Natural killer cell (primary cell): ENCODE measurements around the gene NPHP4. TPM values are rescaled to one million over a fixed set of nuclear protein-coding genes. Genes with fewer than 3 reads are reported as not detected.

Experiments used
- ATAC-seq, 3 donors: fragments of 150-1000 bp in 2 of 3; fragments of 200-7000 bp in 1 of 3; cut with Tn5 transposase; 1 replicate in 1 of 3; 2 replicates in 2 of 3; pipeline ENCODE4 v1.10.0; 2021; ENCODE audit warnings: mild to moderate bottlenecking in 2 of 3, moderate library complexity in 2 of 3
- DNase-seq, 2 donors: peaks; one replicate each; pipeline versions ENCODE4 v3.0.0 to v3.0.0-alpha.2; 2013 to 2021; ENCODE audit warnings: mixed read lengths in 1 of 2
- H3K27ac ChIP-seq: one replicate; pipeline ENCODE4 v1.5.1; 2013; ENCODE audit warnings: mild to moderate bottlenecking, low read length
- H3K27me3 ChIP-seq: one replicate; pipeline ENCODE4 v1.6.1; 2013; ENCODE audit warnings: low read length; ENCODE audit not compliant: control insufficient read depth, insufficient read depth
- H3K36me3 ChIP-seq: one replicate; pipeline ENCODE4 v1.6.1; 2013; ENCODE audit warnings: low read length; ENCODE audit not compliant: control insufficient read depth, insufficient read depth
- H3K4me1 ChIP-seq: one replicate; pipeline ENCODE4 v1.6.1; 2013; ENCODE audit warnings: low read length; ENCODE audit not compliant: control insufficient read depth, insufficient read depth
- H3K4me3 ChIP-seq: one replicate; pipeline ENCODE4 v1.5.1; 2013; ENCODE audit warnings: low read length
- H3K9me3 ChIP-seq: one replicate; pipeline ENCODE4 v1.6.1; 2013; ENCODE audit warnings: low read length; ENCODE audit not compliant: control insufficient read depth, insufficient read depth
- H3K27ac Mint-ChIP-seq, 2 donors: one replicate each; pipeline ENCODE4 v1.8.0; 2022; ENCODE audit warnings: mild to moderate bottlenecking in 2 of 2, mixed read lengths in 2 of 2, moderate library complexity in 1 of 2
- H3K27me3 Mint-ChIP-seq, 2 donors: one replicate each; pipeline ENCODE4 v1.8.0; 2022; ENCODE audit warnings: low read depth in 2 of 2, mixed read lengths in 2 of 2
- H3K36me3 Mint-ChIP-seq: one replicate; pipeline ENCODE4 v1.8.0; 2022; ENCODE audit warnings: mixed read lengths
- H3K4me1 Mint-ChIP-seq, 2 donors: one replicate each; pipeline ENCODE4 v1.8.0; 2022; ENCODE audit warnings: mixed read lengths in 2 of 2
- H3K4me3 Mint-ChIP-seq: one replicate; pipeline ENCODE4 v1.8.0; 2022; ENCODE audit warnings: mild to moderate bottlenecking, moderate library complexity, mixed read lengths
- H3K9me3 Mint-ChIP-seq, 2 donors: one replicate each; pipeline ENCODE4 v1.8.0; 2022; ENCODE audit warnings: mixed read lengths in 2 of 2
- WGBS: methylation state at CpG from one replicate; pipeline ENCODE4 v1.1.7; 2013; ENCODE audit warnings: missing lambda C conversion rate; ENCODE audit not compliant: insufficient coverage; 5-methylcytosine and 5-hydroxymethylcytosine counted together
- intact Hi-C: fragments of 100-400 bp; cut with micrococcal nuclease; formaldehyde crosslinking; loops from one replicate; pipeline ENCODE4 v1.14.2; 2022
- total RNA-seq, 4 donors: library from RNA; stranded (reverse); fragments of 120-200 nt in 1 of 4; gene quantifications; one replicate each; pipeline versions ENCODE4 v1.2.3 to v1.2.4, GENCODE V29; 2013 to 2022
- TF ChIP-seq, protein P1 (sequence below): fragments of 200-600 bp; IDR thresholded peaks from one replicate; pipeline ENCODE4 v1.8.0; 2022; ENCODE audit warnings: antibody characterized with exemption

Gene NPHP4
- total RNA-seq, 3 donors from 2014 or later (not counting 1 experiment from before 2014, with no cell fraction given): 6.3 to 14.7 (median 10.1) TPM

DNA sequence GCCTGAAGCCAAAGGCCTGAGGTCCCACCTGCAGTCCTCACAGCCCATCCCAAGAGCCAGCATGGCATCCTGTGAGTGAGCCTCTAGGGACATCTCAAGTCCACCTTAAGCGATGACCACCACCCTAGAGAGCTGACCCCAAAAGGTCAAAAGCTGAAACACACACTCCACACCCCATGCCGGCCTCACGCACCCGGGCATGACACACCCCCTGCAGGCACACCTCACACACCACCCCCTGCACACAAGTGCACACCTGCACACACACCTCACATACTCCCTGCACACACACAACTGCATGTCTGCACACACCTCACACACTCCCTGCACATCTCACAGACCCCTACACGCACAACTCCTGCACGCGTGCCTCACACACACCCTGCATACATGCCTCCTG, 118.7 kb downstream of the NPHP4 start:
- H3K36me3 Mint-ChIP-seq: no peaks in the 10 kb centered on the region
- DNase-seq (no peak), ATAC-seq (no peak)
- intact Hi-C loops: no loop called here
- 97% methylated on average over 7 of the region's 7 CpGs for WGBS
- Histone ChIP-seq H3K4me3 (no peak overlapping the region), H3K36me3 (peaks cover 8% of the 10 kb centered on the region), H3K27me3 (no peaks in the 10 kb centered on the region), H3K9me3 (no peaks in the 10 kb centered on the region), H3K27ac (no peak overlapping the region), H3K4me1 (no peaks in the 10 kb centered on the region)
- H3K4me3 Mint-ChIP-seq: no peak overlapping the region
- TF ChIP-seq, protein P1, sequence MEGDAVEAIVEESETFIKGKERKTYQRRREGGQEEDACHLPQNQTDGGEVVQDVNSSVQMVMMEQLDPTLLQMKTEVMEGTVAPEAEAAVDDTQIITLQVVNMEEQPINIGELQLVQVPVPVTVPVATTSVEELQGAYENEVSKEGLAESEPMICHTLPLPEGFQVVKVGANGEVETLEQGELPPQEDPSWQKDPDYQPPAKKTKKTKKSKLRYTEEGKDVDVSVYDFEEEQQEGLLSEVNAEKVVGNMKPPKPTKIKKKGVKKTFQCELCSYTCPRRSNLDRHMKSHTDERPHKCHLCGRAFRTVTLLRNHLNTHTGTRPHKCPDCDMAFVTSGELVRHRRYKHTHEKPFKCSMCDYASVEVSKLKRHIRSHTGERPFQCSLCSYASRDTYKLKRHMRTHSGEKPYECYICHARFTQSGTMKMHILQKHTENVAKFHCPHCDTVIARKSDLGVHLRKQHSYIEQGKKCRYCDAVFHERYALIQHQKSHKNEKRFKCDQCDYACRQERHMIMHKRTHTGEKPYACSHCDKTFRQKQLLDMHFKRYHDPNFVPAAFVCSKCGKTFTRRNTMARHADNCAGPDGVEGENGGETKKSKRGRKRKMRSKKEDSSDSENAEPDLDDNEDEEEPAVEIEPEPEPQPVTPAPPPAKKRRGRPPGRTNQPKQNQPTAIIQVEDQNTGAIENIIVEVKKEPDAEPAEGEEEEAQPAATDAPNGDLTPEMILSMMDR: no peak
- H3K27me3 Mint-ChIP-seq: no peaks in the 10 kb centered on the region
- H3K27ac Mint-ChIP-seq: no peak overlapping the region
- H3K9me3 Mint-ChIP-seq: no peaks in the 10 kb centered on the region
- H3K4me1 Mint-ChIP-seq: peaks cover 0 to 5% of the 10 kb centered on the region in 2 donors

DNA sequence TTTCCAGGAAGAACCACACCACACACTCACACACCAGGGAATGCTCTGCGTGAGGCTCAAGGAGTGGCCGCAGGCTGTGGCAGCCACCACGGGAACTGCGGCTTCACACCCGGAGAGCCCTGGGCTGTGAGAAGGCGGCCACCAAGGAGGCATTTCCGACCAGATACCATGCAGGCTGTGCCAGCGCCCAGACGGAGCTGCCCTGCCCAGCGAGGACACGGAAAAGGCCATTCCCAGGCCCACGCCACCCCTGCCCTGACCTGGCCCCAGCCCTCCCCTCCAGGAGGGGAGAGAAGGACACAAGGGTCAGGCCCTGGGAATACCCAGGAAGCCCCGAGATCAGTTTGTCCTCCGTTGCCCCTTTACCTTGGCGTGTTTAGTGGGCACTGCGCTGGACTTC, 119.3 kb downstream of the NPHP4 start:
- H3K27me3 Mint-ChIP-seq: no peaks in the 10 kb centered on the region
- H3K27me3 ChIP-seq: no peaks in the 10 kb centered on the region
- TF ChIP-seq, protein P1: no peak
- no peak overlapping the region for H3K27ac Mint-ChIP-seq
- peaks cover 0 to 5% of the 10 kb centered on the region in 2 donors for H3K4me1 Mint-ChIP-seq
- WGBS: 97% methylated on average over 16 of the region's 16 CpGs
- H3K36me3 Mint-ChIP-seq: no peaks in the 10 kb centered on the region
- no peak overlapping the region for H3K4me3 ChIP-seq
- no peaks in the 10 kb centered on the region for H3K9me3 Mint-ChIP-seq
- ATAC-seq (no peak), DNase-seq (no peak)
- peaks cover 8% of the 10 kb centered on the region for H3K36me3 ChIP-seq
- H3K27ac ChIP-seq: no peak overlapping the region
- no peaks in the 10 kb centered on the region for H3K9me3 ChIP-seq
- H3K4me3 Mint-ChIP-seq: no peak overlapping the region
- no peaks in the 10 kb centered on the region for H3K4me1 ChIP-seq
- intact Hi-C loops: no loop called here

DNA sequence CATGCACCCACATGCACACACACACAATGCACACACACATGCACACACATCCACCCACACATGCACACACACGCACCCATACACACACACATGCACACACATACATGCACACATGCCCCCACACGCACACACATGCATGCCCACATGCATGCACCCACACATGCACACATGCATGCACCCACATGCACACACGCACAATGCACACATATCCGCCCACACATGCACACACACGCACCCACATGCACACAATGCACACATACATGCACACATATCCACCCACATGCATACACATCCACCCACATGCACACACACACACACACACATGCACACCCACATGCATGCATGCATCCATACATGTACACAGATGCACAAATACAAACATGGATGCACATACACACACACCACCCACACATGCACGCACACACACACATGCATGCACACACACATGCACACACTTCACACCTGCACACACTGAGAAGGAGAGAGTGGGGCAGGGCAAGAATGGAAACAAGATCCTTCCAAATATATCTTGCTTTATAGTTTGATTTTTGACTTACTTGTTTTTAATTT, 123.2 kb downstream of the NPHP4 start:
- Mint-ChIP-seq H3K4me1 (peaks cover 0 to 5% of the 10 kb centered on the region in 2 donors), H3K27ac (no peak overlapping the region), H3K4me3 (no peak overlapping the region), H3K27me3 (no peaks in the 10 kb centered on the region), H3K36me3 (no peaks in the 10 kb centered on the region), H3K9me3 (no peaks in the 10 kb centered on the region)
- DNase-seq (no peak), ATAC-seq (no peak)
- no peak overlapping the region for H3K27ac ChIP-seq
- H3K4me1 ChIP-seq: no peaks in the 10 kb centered on the region
- H3K36me3 ChIP-seq: no peaks in the 10 kb centered on the region
- TF ChIP-seq, protein P1: no peak
- 97% methylated on average over 5 of the region's 6 CpGs for WGBS
- intact Hi-C loops: no loop called here
- H3K9me3 ChIP-seq: no peaks in the 10 kb centered on the region
- H3K27me3 ChIP-seq: no peaks in the 10 kb centered on the region
- no peak overlapping the region for H3K4me3 ChIP-seq

DNA sequence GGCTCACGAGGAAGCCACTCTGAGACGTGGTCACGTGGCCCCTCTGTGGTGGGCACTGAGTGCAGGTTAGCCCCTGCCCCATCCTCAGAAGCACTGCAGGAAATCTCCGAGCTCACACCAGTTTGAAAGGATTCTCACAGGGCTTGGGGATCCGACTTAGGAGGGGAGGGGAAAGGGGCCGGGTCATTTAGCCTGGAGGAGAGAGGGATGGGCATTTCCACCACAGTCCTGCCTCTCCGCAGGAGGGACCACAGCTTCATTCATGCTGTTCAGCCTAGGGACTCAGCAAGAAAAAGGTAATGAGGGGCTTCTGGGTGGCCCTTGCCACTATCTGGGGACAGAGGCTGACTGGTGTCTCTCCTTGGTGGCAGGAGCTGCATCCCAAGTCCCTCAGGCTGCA, 126.5 kb downstream of the NPHP4 start:
- no peak overlapping the region for H3K4me3 ChIP-seq
- H3K9me3 ChIP-seq: no peaks in the 10 kb centered on the region
- Mint-ChIP-seq H3K4me3 (no peak overlapping the region), H3K27ac (no peak overlapping the region), H3K4me1 (peaks cover 0 to 5% of the 10 kb centered on the region in 2 donors), H3K27me3 (no peaks in the 10 kb centered on the region), H3K36me3 (no peaks in the 10 kb centered on the region), H3K9me3 (no peaks in the 10 kb centered on the region)
- H3K27me3 ChIP-seq: no peaks in the 10 kb centered on the region
- ATAC-seq: no peak
- H3K36me3 ChIP-seq: no peaks in the 10 kb centered on the region
- no peak for DNase-seq
- TF ChIP-seq, protein P1: no peak
- WGBS: 91% methylated on average over 7 of the region's 7 CpGs
- H3K4me1 ChIP-seq: no peaks in the 10 kb centered on the region
- intact Hi-C loops: no loop called here
- H3K27ac ChIP-seq: no peak overlapping the region
